Astrocyte (in vitro differentiated cells and primary cell): ENCODE measurements around the gene NRBP1. TPM values are rescaled to one million over a fixed set of nuclear protein-coding genes. Genes with fewer than 3 reads are reported as not detected.

Experiments
- DNase-seq: peaks from one replicate; pipeline ENCODE4 v3.0.0-alpha.2; 2010; ENCODE audit warnings: low read depth
- FAIRE-seq: peaks from 2 replicates; lab custom pipeline; 2011; peaks lifted over from hg19 to GRCh38; lab: Jason Lieb, UNC
- H2AFZ ChIP-seq: 2 replicates; pipeline ENCODE4 v1.6.0; 2012; ENCODE audit warnings: low read depth, low read length, inconsistent platforms
- H3K27ac ChIP-seq: 2 replicates; pipeline ENCODE4 v1.5.1; 2011; ENCODE audit warnings: low read depth, low read length, inconsistent platforms
- H3K27me3 ChIP-seq: 2 replicates; pipeline ENCODE4 v1.6.0; 2011; ENCODE audit warnings: low read length, inconsistent platforms; ENCODE audit not compliant: insufficient read depth
- H3K36me3 ChIP-seq: 2 replicates; pipeline ENCODE4 v1.5.1; 2011; ENCODE audit warnings: low read length, inconsistent platforms; ENCODE audit not compliant: insufficient read depth
- H3K4me1 ChIP-seq: 2 replicates; pipeline ENCODE4 v1.5.1; 2011; ENCODE audit warnings: low read length, inconsistent platforms; ENCODE audit not compliant: insufficient read depth
- H3K4me2 ChIP-seq: 2 replicates; pipeline ENCODE4 v1.6.0; 2012; ENCODE audit warnings: low read length, inconsistent platforms
- H3K4me3 ChIP-seq: 2 replicates; pipeline ENCODE4 v1.5.1; 2011; ENCODE audit warnings: low read depth, mild to moderate bottlenecking, low read length, inconsistent platforms; ENCODE audit not compliant: insufficient read depth
- H3K79me2 ChIP-seq: 2 replicates; pipeline ENCODE4 v1.6.0; 2012; ENCODE audit warnings: mild to moderate bottlenecking, low read length, inconsistent platforms; ENCODE audit not compliant: insufficient read depth
- H3K9ac ChIP-seq: 2 replicates; pipeline ENCODE4 v1.6.0; 2012; ENCODE audit warnings: mild to moderate bottlenecking, low read length, inconsistent platforms
- H3K9me3 ChIP-seq: 2 replicates; pipeline ENCODE4 v1.5.1; 2012; ENCODE audit warnings: low read depth, mild to moderate bottlenecking, low read length, inconsistent platforms; ENCODE audit not compliant: insufficient read depth
- H4K20me1 ChIP-seq: 2 replicates; pipeline ENCODE4 v1.6.0; 2012; ENCODE audit warnings: low read length, inconsistent platforms; ENCODE audit not compliant: insufficient read depth
- H3K27ac Mint-ChIP-seq: one replicate; pipeline ENCODE4 v1.8.0; 2021; ENCODE audit warnings: mild to moderate bottlenecking, mixed read lengths; ENCODE audit not compliant: unreplicated experiment
- H3K27me3 Mint-ChIP-seq: one replicate; pipeline ENCODE4 v1.8.0; 2021; ENCODE audit warnings: low read depth, mixed read lengths; ENCODE audit not compliant: unreplicated experiment
- H3K36me3 Mint-ChIP-seq: one replicate; pipeline ENCODE4 v1.8.0; 2021; ENCODE audit warnings: low read depth, mixed read lengths; ENCODE audit not compliant: unreplicated experiment
- H3K4me1 Mint-ChIP-seq: one replicate; pipeline ENCODE4 v1.8.0; 2021; ENCODE audit warnings: low read depth, mixed read lengths; ENCODE audit not compliant: unreplicated experiment
- H3K4me3 Mint-ChIP-seq: one replicate; pipeline ENCODE4 v1.8.0; 2021; ENCODE audit warnings: mild to moderate bottlenecking, moderate library complexity, mixed read lengths; ENCODE audit not compliant: unreplicated experiment
- H3K9me3 Mint-ChIP-seq: one replicate; pipeline ENCODE4 v1.8.0; 2021; ENCODE audit warnings: mild to moderate bottlenecking, mixed read lengths; ENCODE audit not compliant: unreplicated experiment
- EZH2 ChIP-seq: IDR thresholded peaks from 2 replicates; pipeline ENCODE4 v1.6.1; 2012; ENCODE audit warnings: mild to moderate bottlenecking, low read length, inconsistent platforms; ENCODE audit not compliant: insufficient read depth
- total RNA-seq: library from RNA; stranded (reverse); gene quantifications from 2 replicates; pipeline ENCODE4 v1.2.1, GENCODE V29; 2021
- TF ChIP-seq, protein P1 (sequence below): IDR thresholded peaks from 2 replicates; pipeline ENCODE4 v1.5.1; 2011; ENCODE audit warnings: low read depth, mild to moderate bottlenecking, inconsistent platforms, low read length, moderate library complexity; ENCODE audit not compliant: insufficient read depth

The NRBP1 gene
- total RNA-seq, 1 donor from 2014 or later = 127 TPM

DNA sequence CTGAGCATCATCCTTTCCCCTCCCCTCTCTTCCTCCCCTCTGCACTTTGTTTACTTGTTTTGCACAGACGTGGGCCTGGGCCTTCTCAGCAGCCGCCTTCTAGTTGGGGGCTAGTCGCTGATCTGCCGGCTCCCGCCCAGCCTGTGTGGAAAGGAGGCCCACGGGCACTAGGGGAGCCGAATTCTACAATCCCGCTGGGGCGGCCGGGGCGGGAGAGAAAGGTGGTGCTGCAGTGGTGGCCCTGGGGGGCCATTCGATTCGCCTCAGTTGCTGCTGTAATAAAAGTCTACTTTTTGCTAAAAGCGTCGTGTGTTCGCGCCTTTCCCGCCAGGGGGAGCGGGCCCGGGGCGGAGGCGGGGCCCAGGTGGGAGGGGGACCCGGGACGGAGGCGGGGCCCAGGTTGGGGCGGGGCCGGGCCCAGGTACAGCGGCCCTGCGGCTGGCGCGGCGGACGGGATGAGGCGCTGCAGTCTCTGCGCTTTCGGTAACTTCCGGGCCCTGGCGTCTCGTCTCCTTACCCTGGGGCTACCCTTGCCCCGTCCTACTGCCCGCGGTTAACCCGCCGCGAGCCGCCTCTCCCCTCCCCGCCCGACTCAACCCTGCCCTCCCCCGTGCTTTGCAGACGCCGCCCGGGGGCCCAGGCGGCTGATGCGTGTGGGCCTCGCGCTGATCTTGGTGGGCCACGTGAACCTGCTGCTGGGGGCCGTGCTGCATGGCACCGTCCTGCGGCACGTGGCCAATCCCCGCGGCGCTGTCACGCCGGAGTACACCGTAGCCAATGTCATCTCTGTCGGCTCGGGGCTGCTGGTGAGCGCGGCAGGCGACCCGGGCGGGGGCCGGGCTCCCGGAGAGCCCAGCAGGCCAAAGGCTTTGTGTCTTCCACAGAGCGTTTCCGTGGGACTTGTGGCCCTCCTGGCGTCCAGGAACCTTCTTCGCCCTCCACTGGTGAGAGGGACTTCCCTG, 13.8 kb downstream of the NRBP1 start, which contains the start of gene KRTCAP3:
Gene KRTCAP3, plus strand, starts transcription at position 424 of the 962 bp plus-strand sequence. Its CDS starts 32 bp downstream, at position 456.
- no peak within 1 kb of the TSS for H3K4me2 ChIP-seq
- no peak within 1 kb of the TSS for H2AFZ ChIP-seq
- DNase-seq (no peak), FAIRE-seq (no peak)
- Mint-ChIP-seq H3K36me3 (peaks cover 23% of the 10 kb centered on the region), H3K27ac (peak within 1 kb of the TSS; percentile 78), H3K4me3 (peak within 1 kb of the TSS; percentile 35), H3K27me3 (no peaks in the 10 kb centered on the region), H3K4me1 (peaks cover 2% of the 10 kb centered on the region), H3K9me3 (no peaks in the 10 kb centered on the region)
- no peak for TF ChIP-seq EZH2
- TF ChIP-seq, protein P1, sequence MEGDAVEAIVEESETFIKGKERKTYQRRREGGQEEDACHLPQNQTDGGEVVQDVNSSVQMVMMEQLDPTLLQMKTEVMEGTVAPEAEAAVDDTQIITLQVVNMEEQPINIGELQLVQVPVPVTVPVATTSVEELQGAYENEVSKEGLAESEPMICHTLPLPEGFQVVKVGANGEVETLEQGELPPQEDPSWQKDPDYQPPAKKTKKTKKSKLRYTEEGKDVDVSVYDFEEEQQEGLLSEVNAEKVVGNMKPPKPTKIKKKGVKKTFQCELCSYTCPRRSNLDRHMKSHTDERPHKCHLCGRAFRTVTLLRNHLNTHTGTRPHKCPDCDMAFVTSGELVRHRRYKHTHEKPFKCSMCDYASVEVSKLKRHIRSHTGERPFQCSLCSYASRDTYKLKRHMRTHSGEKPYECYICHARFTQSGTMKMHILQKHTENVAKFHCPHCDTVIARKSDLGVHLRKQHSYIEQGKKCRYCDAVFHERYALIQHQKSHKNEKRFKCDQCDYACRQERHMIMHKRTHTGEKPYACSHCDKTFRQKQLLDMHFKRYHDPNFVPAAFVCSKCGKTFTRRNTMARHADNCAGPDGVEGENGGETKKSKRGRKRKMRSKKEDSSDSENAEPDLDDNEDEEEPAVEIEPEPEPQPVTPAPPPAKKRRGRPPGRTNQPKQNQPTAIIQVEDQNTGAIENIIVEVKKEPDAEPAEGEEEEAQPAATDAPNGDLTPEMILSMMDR = no peak
- peaks cover 18% of the 10 kb centered on the region for H4K20me1 ChIP-seq
- no peaks in the 10 kb centered on the region for H3K79me2 ChIP-seq
- no peaks in the 10 kb centered on the region for H3K27me3 ChIP-seq
- H3K9me3 ChIP-seq = no peaks in the 10 kb centered on the region
- H3K4me3 ChIP-seq = no peak within 1 kb of the TSS
- H3K36me3 ChIP-seq = peaks cover 25% of the 10 kb centered on the region
- no peaks in the 10 kb centered on the region for H3K4me1 ChIP-seq
- H3K9ac ChIP-seq = no peak within 1 kb of the TSS
- no peak within 1 kb of the TSS for H3K27ac ChIP-seq

DNA sequence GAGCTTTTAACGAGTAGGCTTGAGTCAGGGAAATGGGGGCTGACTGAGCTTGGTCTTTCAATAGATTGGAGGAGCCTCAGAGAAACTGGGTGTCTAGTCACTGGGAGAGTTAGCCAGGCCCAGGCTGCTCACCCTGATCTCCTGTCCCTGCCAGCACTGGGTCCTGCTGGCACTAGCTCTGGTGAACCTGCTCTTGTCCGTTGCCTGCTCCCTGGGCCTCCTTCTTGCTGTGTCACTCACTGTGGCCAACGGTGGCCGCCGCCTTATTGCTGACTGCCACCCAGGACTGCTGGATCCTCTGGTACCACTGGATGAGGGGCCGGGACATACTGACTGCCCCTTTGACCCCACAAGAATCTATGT, 14.5 kb downstream of the NRBP1 start:
- no peak for TF ChIP-seq EZH2
- TF ChIP-seq, protein P1 = no peak
- Histone ChIP-seq H2AFZ (no peak overlapping the region), H3K9ac (no peak overlapping the region), H3K9me3 (no peaks in the 10 kb centered on the region), H3K4me2 (no peak overlapping the region), H3K36me3 (peaks cover 27% of the 10 kb centered on the region), H4K20me1 (peaks cover 18% of the 10 kb centered on the region), H3K79me2 (no peaks in the 10 kb centered on the region), H3K27me3 (no peaks in the 10 kb centered on the region), H3K27ac (no peak overlapping the region), H3K4me1 (no peaks in the 10 kb centered on the region), H3K4me3 (no peak overlapping the region)
- peaks cover 2% of the 10 kb centered on the region for H3K4me1 Mint-ChIP-seq
- H3K9me3 Mint-ChIP-seq = no peaks in the 10 kb centered on the region
- no peak overlapping the region for H3K27ac Mint-ChIP-seq
- H3K4me3 Mint-ChIP-seq = peak overlapping the region; percentile 35
- DNase-seq = no peak
- no peak for FAIRE-seq
- no peaks in the 10 kb centered on the region for H3K27me3 Mint-ChIP-seq
- peaks cover 26% of the 10 kb centered on the region for H3K36me3 Mint-ChIP-seq
